ENCODE data around the gene TSPYL1.
"Not testable (repeated sequence)": the region's sequence is repeated elsewhere in the genome, so short reads cannot be mapped to it uniquely, and the experiment has no call there.

TSPYL1 gene

DNA sequence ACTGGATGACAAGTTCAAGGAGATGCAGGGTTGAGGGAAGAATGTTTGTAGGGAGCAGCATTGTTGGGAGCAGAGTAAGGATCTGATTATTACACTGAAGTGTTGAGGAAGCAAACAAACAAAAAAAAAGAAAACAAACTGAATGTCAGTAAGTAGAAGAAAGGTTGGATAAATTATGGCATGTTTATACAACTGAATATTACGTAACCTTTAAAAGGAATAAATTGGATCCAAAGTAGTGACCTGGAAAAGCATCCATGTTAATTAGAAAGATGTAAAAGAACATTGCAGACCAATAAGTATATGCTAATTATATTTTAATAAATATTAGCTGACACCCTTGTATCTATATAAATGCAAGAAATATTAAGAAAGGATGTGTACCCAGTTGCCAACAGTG lies 12.8 kb upstream of the TSPYL1 start:
- no peak for DNase-seq

DNA sequence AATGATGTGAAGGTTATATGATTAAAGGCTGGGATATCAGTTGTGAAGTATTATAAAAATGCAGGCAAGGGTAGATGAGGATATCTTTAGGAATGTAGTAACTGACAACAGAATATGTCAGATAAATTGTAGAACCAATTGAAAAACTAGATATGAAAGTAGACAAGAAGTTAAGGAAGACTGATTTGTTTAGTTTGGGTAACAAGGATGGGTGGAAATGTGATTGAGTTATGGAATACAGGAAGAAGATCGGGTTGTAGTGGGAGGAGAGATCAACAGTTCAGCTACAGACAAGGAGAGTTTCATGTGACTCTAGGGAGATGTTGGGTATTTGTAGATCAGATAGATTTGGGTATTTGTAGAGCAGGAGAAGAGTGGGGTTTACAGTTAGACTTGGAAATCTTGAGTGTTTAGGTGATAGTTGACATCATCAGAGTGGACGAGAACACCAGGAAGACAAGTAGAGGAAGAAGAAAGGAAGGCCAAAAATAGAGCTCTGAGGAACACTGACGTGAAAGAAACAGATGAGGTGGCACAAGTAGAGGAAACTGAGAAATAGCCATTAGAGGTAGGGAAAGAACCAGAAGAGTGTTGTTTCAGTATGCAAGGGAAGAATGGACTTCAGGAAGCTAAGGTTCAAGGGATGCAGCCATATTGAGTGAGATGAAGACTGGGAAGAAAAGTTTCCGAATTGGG lies 12.1 kb upstream of the TSPYL1 start:
- no peak for DNase-seq

- no peak for DNase-seq
These were observed 11.1 kb upstream of the TSPYL1 start for GRCh38 chr6:116290799-116291198.

GRCh38 chr6:116289876-116290275 lies 10.1 kb upstream of the TSPYL1 start:
- no peak for DNase-seq

DNA sequence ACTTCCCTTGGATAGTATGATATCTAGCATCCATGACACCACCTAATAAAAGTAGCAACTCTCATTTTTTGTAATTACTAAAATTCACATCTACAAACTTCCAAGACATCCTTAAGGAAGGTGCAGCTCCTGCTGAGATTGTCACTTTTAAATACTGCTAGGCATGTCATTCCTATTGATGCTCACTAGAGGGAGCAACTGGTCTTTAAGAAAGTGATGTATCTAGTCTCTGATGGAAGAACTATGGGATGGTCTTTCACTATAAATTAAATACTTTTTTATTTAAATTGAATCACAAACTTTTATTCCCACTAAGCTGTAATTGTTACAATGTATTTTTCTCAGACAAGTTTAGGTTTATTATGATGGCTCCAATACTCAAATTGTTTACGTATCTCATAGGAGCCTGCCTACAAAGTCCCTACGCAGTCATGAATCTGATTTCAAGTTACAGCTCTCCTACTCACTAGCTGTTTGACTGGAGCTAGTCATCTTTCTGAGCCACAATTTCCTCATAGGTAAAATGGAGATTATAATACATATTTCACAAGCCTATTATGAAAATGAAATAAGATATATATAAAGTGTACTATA lies 8.1 kb upstream of the TSPYL1 start:
- DNase-seq: peak in 1 of 2 donors; percentile 58

DNA sequence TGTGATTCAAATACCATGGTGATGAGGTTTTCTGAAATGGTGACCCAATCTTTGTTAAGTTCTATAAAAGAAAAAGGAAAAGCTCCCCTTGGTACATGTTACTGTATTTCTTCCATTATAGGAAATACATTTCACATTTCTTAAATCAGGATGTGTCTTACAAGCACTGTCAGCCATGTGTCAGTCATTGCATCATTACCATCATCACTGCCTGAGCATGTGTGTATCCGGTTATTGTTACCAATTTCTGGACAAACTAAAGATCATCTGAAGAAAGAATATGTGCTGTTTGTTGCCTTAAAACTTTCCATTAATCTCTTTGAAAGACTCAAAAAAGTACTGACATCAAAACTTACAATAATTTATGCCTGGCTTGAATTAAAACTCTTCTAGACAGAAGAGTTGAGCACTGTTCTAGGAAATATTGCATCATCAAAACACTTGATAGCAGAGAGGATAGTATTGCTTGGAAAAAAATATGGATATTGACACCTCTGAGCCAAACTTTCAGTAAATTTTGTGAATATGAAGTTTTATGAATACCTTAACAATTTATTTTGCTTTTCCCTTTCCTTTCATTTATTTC lies 7.1 kb upstream of the TSPYL1 start:
- no peak for DNase-seq

DNA sequence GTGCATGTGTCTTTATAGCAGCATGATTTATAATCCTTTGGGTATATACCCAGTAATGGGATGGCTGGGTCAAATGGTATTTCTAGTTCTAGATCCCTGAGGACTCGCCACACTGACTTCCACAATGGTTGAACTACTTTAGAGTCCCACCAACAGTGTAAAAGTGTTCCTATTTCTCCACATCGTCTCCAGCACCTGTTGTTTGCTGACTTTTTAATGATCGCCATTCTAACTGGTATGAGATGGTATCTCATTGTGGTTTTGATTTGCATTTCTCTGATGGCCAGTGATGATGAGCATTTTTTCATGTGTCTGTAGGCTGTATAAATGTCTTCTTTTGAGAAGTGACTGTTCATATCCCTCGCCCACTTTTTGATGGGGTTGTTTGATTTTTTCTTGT lies 5.3 kb upstream of the TSPYL1 start:
- not testable (repeated sequence) for DNase-seq

- no peak for DNase-seq
These were observed 3.5 kb upstream of the TSPYL1 start for GRCh38 chr6:116283191-116283590.

GRCh38 chr6:116282698-116283097 lies 3.0 kb upstream of the TSPYL1 start:
- no peak for DNase-seq

DNA sequence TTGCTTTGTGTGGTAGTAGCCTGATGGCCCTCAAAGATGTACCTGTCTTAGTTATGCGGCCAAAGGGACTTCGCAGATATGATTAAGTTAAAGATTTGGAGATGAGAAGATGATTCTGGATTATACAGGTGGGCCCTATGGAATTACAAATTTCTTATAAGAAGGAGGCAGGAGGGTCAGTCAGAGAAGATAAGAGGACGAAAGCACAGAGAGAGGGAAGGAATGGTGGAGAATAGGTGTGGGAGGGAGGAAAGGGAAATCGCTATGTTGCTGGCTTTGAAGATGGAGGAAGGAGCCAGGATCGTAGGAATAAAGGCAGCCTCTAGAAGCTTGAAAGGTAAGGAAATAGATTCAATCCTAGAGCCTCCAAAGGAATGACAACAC lies 1.2 kb upstream of the TSPYL1 start:
- no peak for DNase-seq

GRCh38 chr6:116280161-116280932 lies 617 bp upstream of the TSPYL1 start:
- no peak for DNase-seq

- DNase-seq: peak in 1 of 2 donors; percentile 42
These were observed 887 bp downstream of the TSPYL1 start for GRCh38 chr6:116278854-116279231.

GRCh38 chr6:116278481-116278829 lies 1.3 kb downstream of the TSPYL1 start:
- DNase-seq: no peak

- DNase-seq: no peak
These were observed 2.6 kb downstream of the TSPYL1 start for GRCh38 chr6:116277124-116277523.

DNA sequence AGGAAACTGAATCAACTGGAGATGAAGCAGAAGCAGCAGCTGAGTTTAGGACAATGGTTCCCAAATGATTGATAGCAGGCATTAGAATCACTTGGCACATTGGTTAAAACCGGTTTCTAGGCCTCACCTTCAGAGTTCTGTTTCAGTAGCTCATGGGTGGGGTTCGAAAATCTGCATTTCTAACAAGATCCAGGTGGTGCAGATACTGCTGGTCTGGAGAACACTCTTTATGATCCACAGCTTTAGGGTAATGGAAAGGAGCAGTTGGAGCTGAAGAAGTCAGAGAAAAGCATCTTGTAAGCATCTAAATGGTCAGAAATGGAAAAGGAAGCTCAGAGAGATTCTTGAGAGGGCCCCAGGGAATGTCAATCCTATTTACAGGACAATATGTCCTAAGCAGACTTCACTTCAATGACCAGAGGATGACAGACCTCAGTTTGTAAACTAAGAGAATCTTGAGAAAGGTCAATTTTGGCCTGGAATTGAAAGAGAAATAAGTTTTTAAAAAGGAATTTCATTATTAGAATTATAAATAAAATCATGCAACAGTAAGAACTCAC lies 8.5 kb downstream of the TSPYL1 start:
- no peak for DNase-seq

GRCh38 chr6:116268589-116269293 lies 11.0 kb downstream of the TSPYL1 start:
- DNase-seq: peak in 1 of 2 donors; percentile 72

DNA sequence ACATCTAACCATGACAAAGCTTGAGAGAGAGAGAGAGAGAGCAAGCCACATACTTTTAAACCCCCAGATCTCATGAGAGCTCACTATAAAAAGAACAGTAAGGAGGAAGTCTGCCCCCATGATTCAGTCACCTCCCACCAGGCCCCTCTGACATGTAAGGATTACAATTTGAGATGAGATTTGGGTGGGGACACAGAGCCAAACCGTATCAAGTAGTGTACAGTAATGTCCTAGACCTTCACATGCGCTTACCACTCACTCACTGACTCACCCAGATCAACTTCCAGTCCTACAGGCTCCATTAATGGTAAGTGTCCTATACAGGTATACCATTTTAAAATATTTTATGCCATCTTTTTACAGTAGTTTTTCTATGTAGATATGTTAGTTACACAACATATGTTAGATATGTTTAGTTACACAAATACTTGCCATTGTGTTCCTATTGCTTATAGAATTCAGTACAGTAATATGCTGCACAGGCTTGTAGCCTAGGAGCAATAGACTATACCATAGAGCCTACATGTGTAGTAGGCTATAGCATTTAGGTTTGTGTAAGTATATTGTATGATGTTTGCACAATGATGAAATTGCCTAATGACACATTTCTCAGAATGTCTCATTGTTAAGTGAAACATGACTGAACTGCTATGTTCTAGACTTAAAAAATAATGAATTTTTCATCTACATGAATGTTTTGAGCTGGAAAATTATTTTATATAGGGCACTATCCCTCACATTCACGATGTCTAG lies 11.7 kb downstream of the TSPYL1 start:
- no peak for DNase-seq

DNA sequence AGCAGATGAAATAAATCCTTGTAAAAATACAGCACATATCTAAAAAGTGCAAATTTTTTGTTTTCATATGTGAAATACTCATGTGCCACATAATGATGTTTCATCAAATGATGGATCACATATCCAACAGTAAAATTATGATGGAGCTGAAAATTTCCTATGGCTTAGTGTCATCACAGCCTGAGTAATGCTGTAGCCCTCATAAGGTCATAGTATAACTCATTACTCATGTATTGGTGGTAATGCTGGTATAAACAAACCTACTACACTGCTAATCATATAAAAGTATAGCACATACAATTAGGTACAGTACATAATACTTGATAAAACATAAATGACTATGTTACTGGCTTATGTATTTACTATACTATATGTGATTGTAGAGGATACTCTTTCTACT lies 12.9 kb downstream of the TSPYL1 start:
- no peak for DNase-seq

- no peak for DNase-seq
These were observed 14.5 kb downstream of the TSPYL1 start for GRCh38 chr6:116265041-116265829.

DNA sequence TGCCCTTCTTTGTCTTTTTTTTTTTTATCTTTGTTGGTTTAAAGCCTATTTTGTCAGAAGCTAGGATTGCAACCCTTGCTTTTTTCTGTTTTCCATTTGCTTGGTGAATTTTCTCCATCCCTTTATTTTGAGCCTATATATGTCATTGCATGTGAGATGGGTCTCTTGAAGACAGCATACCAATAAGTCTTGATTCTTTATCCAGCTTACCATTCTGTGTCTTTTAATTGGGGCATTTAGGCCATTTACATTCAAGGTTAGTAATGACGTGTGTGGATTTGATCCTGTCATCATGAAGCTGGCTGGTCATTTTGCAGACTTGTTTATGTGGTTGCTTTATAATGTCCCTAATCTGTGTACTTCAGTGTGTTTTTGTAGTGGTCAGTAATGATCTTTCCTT lies 16.4 kb downstream of the TSPYL1 start:
- no peak for DNase-seq

DNA sequence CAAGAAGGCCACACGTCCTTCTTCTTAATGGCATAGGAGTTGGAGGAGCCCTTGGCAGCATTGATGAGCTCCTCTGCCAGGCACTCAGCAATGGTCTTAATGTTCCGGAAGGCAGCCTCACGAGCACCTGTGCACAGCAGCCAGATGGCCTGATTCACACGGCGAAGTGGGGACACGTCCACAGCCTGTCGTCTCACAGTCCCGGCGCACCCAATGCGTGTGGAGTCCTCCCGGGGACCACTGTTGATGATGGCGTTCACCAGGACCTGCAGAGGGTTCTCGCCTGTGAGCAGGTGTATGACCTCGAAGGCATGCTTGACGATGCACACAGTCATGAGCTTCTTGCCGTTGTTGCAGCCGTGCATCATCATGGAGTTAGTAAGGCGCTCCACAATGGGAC lies 21.2 kb downstream of the TSPYL1 start:
- DNase-seq: no peak
